SK-N-SH treated with all-trans-retinoic acid at 6 μM for 48 hours (cell line): Measurements from ENCODE around the gene CXCR5.

ENCODE experiments used
- ATAC-seq: fragments of 200-7000 bp; cut with Tn5 transposase; 3 replicates; pipeline ENCODE4 v1.9.1; 2020; ENCODE audit warnings: mild to moderate bottlenecking, moderate library complexity
- ARNTL ChIP-seq: fragments of 450-650 bp; formaldehyde crosslinking; IDR thresholded peaks from 2 replicates; pipeline ENCODE4 v1.5.0; 2020; ENCODE audit warnings: low read depth, mild to moderate bottlenecking, moderate library complexity, borderline replicate concordance
- BACH2 ChIP-seq: fragments of 250-450 bp; sonication (Bioruptor Pico); IDR thresholded peaks from 2 replicates; pipeline ENCODE4 v1.9.0; 2021; ENCODE audit warnings: mild to moderate bottlenecking, borderline replicate concordance
- CREB5 ChIP-seq: fragments of 250-450 bp; sonication (Bioruptor Pico); IDR thresholded peaks from 2 replicates; pipeline ENCODE4 v1.5.1; 2020; ENCODE audit warnings: low read depth, mild to moderate bottlenecking, moderate library complexity
- CSRNP3 ChIP-seq: fragments of 250-450 bp; sonication (Bioruptor Pico); IDR thresholded peaks from 2 replicates; pipeline ENCODE4 v1.5.1; 2021; ENCODE audit warnings: mild to moderate bottlenecking, moderate library complexity
- ESRRG ChIP-seq: fragments of 250-450 bp; sonication (Bioruptor Pico); IDR thresholded peaks from 2 replicates; pipeline ENCODE4 v1.6.1; 2021; ENCODE audit warnings: mild to moderate bottlenecking
- GLIS3 ChIP-seq: fragments of 250-450 bp; sonication (Bioruptor Pico); IDR thresholded peaks from 2 replicates; pipeline ENCODE4 v1.5.0; 2020; ENCODE audit warnings: mild to moderate bottlenecking, moderate library complexity
- ISL1 ChIP-seq: fragments of 250-450 bp; sonication (Bioruptor Pico); IDR thresholded peaks from 2 replicates; pipeline ENCODE4 v2.1.2; 2022; ENCODE audit warnings: mild to moderate bottlenecking, moderate library complexity
- OSR1 ChIP-seq: fragments of 250-450 bp; sonication (Bioruptor Pico); IDR thresholded peaks from 2 replicates; pipeline ENCODE4 v1.8.0; 2022; ENCODE audit warnings: moderate library complexity, mild to moderate bottlenecking, inconsistent platforms
- PATZ1 ChIP-seq: fragments of 250-450 bp; sonication (Bioruptor Pico); IDR thresholded peaks from 2 replicates; pipeline ENCODE4 v1.8.0; 2020; ENCODE audit warnings: mild to moderate bottlenecking, moderate library complexity, borderline replicate concordance
- RARB ChIP-seq: fragments of 250-450 bp; sonication (Bioruptor Pico); IDR thresholded peaks from 2 replicates; pipeline ENCODE4 v1.8.0; 2021; ENCODE audit warnings: mild to moderate bottlenecking, moderate library complexity
- SNAI2 ChIP-seq: fragments of 250-450 bp; sonication (Bioruptor Pico); IDR thresholded peaks from 2 replicates; pipeline ENCODE4 v1.5.0; 2020; ENCODE audit warnings: mild to moderate bottlenecking, moderate library complexity
- TCF4 ChIP-seq: fragments of 250-450 bp; sonication (Bioruptor Pico); IDR thresholded peaks from 2 replicates; pipeline ENCODE4 v1.8.0; 2021; ENCODE audit warnings: mild to moderate bottlenecking, moderate library complexity, borderline replicate concordance
- TOX ChIP-seq: fragments of 250-450 bp; sonication (Bioruptor Pico); IDR thresholded peaks from 2 replicates; pipeline ENCODE4 v1.8.0; 2021; ENCODE audit warnings: mild to moderate bottlenecking, moderate library complexity, borderline replicate concordance
- ZC3H10 ChIP-seq: fragments of 250-450 bp; sonication (Bioruptor Pico); IDR thresholded peaks from 2 replicates; pipeline ENCODE4 v1.5.1; 2021; ENCODE audit warnings: mild to moderate bottlenecking, moderate library complexity
- ZFP3 ChIP-seq: fragments of 250-450 bp; sonication (Bioruptor Pico); IDR thresholded peaks from 2 replicates; pipeline ENCODE4 v1.5.0; 2020; ENCODE audit warnings: mild to moderate bottlenecking, moderate library complexity
- ZNF565 ChIP-seq: fragments of 450-650 bp; formaldehyde crosslinking; conservative IDR thresholded peaks from 2 replicates; pipeline ENCODE4 v1.5.0; 2020; ENCODE audit warnings: low read depth, mild to moderate bottlenecking, moderate library complexity
- ZNF70 ChIP-seq: fragments of 450-650 bp; formaldehyde crosslinking; IDR thresholded peaks from 2 replicates; pipeline ENCODE4 v1.5.0; 2020; ENCODE audit warnings: mild to moderate bottlenecking, moderate library complexity

Gene CXCR5

GRCh38 chr11:118921121-118921928 is 37.6 kb downstream of the CXCR5 start (continued):
- TF ChIP-seq CREB5 (CRISPR knock-in tag) (no peak), TCF4 (CRISPR knock-in tag) (no peak), ZNF70 (CRISPR knock-in tag) (no peak)

- ATAC-seq, result peak; percentile 53
- TF ChIP-seq ZFP3 (CRISPR knock-in tag), result no peak
- no peak for TF ChIP-seq ZC3H10 (CRISPR knock-in tag)
- TF ChIP-seq ZNF565 (CRISPR knock-in tag), result no peak
These were observed 38.4 kb downstream of the CXCR5 start for GRCh38 chr11:118921929-118922744.

GRCh38 chr11:118922745-118923627 is 39.3 kb downstream of the CXCR5 start:
- TF ChIP-seq BACH2 (CRISPR knock-in tag), result no peak
- TF ChIP-seq TOX (CRISPR knock-in tag), result no peak
- TF ChIP-seq ZNF70 (CRISPR knock-in tag), result no peak
- no peak for TF ChIP-seq ISL1 (CRISPR knock-in tag)
- no peak for TF ChIP-seq CSRNP3 (CRISPR knock-in tag)
- TF ChIP-seq CREB5 (CRISPR knock-in tag), result no peak
- TF ChIP-seq OSR1 (CRISPR knock-in tag), result no peak
- TF ChIP-seq ZFP3 (CRISPR knock-in tag), result no peak
- TF ChIP-seq RARB, result no peak
- TF ChIP-seq ARNTL (CRISPR knock-in tag), result no peak
- ATAC-seq, result no peak

- ATAC-seq, result no peak
These were observed 40.3 kb downstream of the CXCR5 start for GRCh38 chr11:118923721-118924587.

More at GRCh38 chr11:118923721-118924587, 40.3 kb downstream of the CXCR5 start:
- no peak for TF ChIP-seq ESRRG (CRISPR knock-in tag)
- TF ChIP-seq PATZ1 (CRISPR knock-in tag), result no peak
- TF ChIP-seq TCF4 (CRISPR knock-in tag), result no peak
- TF ChIP-seq ZNF565 (CRISPR knock-in tag), result no peak
- TF ChIP-seq CREB5 (CRISPR knock-in tag), result no peak
- no peak for TF ChIP-seq OSR1 (CRISPR knock-in tag)
- no peak for TF ChIP-seq ARNTL (CRISPR knock-in tag)
- TF ChIP-seq BACH2 (CRISPR knock-in tag), result no peak
- TF ChIP-seq TOX (CRISPR knock-in tag), result no peak
- no peak for TF ChIP-seq ISL1 (CRISPR knock-in tag)
- TF ChIP-seq ZC3H10 (CRISPR knock-in tag), result no peak
- no peak for TF ChIP-seq ZFP3 (CRISPR knock-in tag)
- TF ChIP-seq RARB, result no peak
- TF ChIP-seq GLIS3, result no peak
- no peak for TF ChIP-seq SNAI2 (CRISPR knock-in tag)
